WI38 (cell line): ENCODE results near the gene CYBB.

ENCODE experiments used
- H3K4me3 ChIP-seq: 2 replicates; pipeline ENCODE4 v1.5.1; 2011; ENCODE audit warnings: low read depth, mild to moderate bottlenecking, control low read depth, low read length
- TF ChIP-seq, protein P1 (sequence below): IDR thresholded peaks from 2 replicates; pipeline ENCODE4 v1.5.1; 2012; ENCODE audit warnings: low read depth, mild to moderate bottlenecking, control low read depth, low read length

The CYBB gene

DNA sequence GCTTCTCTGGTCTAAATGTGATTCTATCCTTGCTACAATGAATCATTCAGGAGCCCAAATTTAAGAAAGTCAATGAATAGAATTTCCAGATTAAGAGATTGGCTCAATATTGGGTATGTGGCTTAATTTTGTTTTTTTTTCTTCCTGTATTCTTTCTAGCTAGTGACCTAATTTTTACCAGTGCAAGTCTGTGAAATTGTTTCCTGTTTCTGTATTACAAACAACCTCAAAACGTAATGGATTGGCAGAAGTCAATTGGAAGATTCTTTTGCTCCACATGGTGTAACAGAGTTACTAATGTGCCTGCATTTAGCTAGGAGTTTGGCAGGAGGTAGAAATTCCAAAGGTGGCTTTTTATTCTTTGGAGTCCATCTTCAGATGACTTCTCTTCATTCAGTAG lies 49.9 kb downstream of the CYBB start:
- TF ChIP-seq, protein P1, sequence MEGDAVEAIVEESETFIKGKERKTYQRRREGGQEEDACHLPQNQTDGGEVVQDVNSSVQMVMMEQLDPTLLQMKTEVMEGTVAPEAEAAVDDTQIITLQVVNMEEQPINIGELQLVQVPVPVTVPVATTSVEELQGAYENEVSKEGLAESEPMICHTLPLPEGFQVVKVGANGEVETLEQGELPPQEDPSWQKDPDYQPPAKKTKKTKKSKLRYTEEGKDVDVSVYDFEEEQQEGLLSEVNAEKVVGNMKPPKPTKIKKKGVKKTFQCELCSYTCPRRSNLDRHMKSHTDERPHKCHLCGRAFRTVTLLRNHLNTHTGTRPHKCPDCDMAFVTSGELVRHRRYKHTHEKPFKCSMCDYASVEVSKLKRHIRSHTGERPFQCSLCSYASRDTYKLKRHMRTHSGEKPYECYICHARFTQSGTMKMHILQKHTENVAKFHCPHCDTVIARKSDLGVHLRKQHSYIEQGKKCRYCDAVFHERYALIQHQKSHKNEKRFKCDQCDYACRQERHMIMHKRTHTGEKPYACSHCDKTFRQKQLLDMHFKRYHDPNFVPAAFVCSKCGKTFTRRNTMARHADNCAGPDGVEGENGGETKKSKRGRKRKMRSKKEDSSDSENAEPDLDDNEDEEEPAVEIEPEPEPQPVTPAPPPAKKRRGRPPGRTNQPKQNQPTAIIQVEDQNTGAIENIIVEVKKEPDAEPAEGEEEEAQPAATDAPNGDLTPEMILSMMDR, result no peak
- no peak overlapping the region for H3K4me3 ChIP-seq

DNA sequence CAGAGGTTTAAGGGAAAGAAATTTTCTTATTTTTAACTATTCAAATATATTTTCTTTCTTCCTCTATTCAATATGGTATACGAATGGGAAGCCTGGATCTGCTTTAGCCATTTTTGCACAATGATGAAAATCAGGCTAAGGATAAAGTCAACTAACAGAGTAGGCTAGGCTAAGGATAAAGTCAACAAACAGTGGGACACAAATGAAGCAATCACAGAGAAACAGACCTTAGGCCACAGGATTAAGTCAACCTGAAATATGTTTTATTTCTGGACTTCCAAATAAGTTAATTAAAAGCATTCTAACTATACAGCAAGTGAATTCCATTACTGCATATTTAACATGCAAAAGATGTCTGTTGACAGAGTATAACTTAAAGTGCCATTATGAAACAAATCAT lies 50.5 kb downstream of the CYBB start:
- TF ChIP-seq, protein P1, result no peak
- H3K4me3 ChIP-seq, result no peak overlapping the region

DNA sequence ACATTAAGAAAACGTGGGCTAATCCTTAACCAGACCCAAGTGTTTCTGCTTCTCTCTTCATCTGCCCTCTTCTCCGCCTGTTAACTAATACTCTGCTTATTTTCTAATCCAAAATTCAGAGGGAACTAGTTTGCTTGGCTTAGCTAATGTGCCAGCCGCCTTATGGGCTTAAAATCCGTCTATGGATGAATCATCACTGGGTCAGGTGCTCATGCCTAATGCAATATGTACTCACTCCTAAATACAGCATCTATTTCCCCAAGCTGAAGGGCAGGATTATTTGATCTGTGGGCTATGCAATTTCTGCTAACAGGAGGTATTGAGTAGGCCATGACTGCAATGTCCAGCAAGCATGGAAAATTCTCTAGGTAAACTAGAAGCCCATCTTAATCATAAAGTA lies 55.1 kb downstream of the CYBB start:
- H3K4me3 ChIP-seq, result no peak overlapping the region
- TF ChIP-seq, protein P1, result no peak

DNA sequence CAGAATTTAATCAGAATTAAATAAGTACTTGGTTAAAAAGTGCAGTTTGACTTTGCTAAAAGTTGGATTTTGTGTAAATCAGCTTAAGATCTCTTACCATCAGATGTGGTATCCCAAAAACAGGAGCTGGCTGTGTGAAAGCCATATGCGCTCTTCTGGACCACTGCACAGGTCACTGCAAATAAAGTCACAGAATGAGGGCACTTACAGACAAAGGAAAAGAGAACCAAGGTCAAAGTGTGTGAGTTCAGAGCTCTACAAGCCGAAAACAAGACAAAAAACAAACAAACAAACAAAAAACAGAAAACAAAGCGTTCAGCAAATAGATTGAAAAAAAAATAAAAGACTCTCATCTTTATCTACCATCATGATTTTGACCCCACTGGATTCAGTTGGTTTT lies 61.1 kb downstream of the CYBB start:
- TF ChIP-seq, protein P1, result no peak
- no peak overlapping the region for H3K4me3 ChIP-seq

DNA sequence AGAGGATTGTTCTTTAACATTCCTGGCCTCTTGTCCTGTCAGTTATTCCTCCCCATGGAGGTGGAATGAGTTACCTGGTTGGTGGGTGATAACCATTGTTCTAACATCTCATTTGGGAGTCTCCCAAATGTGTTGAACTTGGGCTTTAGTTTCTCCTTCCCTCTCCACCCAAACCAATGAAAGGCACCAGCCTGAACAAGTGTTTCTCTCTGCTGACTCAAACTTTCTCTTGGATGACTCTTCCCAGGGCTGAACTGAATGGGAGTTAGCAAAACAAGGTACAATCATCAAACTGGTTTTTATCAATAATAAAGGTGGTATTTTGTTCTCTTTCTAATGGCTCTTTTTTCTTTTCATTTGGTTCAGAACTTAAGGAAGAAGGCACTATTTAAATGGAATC lies 64.8 kb downstream of the CYBB start:
- no peak overlapping the region for H3K4me3 ChIP-seq
- TF ChIP-seq, protein P1, result no peak

DNA sequence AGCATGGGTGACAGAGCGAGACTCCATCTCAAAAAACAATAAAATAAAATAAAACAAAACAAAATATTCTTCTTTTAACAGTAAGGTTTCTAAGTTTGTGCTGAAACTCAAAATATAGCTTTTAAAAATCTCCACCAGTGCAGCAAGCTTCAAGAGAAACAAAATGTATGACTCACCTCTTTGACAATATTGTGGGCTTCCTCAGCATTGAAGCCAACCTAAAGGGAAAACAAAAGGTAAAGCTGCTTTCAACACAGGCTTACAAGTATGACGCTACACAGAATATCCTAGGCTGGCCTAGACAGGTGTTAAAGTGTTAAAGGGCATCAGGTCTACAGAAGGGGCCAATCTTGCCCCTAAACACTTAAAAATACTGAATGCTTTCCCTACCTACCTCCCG lies 66.3 kb downstream of the CYBB start:
- TF ChIP-seq, protein P1, result no peak
- H3K4me3 ChIP-seq, result peak overlapping the region; percentile 66

DNA sequence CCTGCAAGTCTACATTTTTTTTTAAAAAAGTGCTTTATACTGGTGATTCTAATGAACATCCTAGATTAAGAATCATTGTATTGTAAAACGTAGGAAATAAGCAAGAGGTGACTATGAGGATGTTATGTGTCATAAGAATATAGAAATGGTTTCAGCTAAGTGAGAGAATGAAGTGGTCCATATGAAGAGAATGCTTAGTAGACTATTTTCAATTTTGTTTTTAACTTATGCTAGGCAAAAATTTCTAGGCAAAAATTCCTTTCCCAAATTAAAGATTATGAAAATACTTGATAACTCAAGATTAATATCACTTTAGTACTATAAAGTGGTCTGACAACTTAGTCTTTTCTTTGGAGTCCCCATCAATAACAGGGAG lies 66.7 kb downstream of the CYBB start:
- peak overlapping the region; percentile 66 for H3K4me3 ChIP-seq
- TF ChIP-seq, protein P1, result no peak
